BLaER1 (cell line): Measurements from ENCODE around the gene KAT6B.

ENCODE experiments used
- H3K27ac ChIP-seq: shearing (Covaris generic); formaldehyde crosslinking; 2 replicates; pipeline ENCODE4 v1.8.1; 2022
- H3K27me3 ChIP-seq: shearing (Covaris generic); formaldehyde crosslinking; 2 replicates; pipeline ENCODE4 v1.8.1; 2022
- H3K36me3 ChIP-seq: shearing (Covaris generic); formaldehyde crosslinking; 2 replicates; pipeline ENCODE4 v1.8.1; 2022
- H3K4me1 ChIP-seq: shearing (Covaris generic); formaldehyde crosslinking; 2 replicates; pipeline ENCODE4 v1.8.1; 2022
- H3K4me2 ChIP-seq: shearing (Covaris generic); formaldehyde crosslinking; 2 replicates; pipeline ENCODE4 v1.8.1; 2022
- H3K4me3 ChIP-seq: shearing (Covaris generic); formaldehyde crosslinking; 2 replicates; pipeline ENCODE4 v1.8.1; 2022
- H3K9ac ChIP-seq: shearing (Covaris generic); formaldehyde crosslinking; 2 replicates; pipeline ENCODE4 v1.8.1; 2022
- H3K9me3 ChIP-seq: shearing (Covaris generic); formaldehyde crosslinking; 2 replicates; pipeline ENCODE4 v1.8.1; 2022
- H4K20me1 ChIP-seq: shearing (Covaris generic); formaldehyde crosslinking; 2 replicates; pipeline ENCODE4 v1.8.1; 2022
- Cebpa-rat ChIP-seq: shearing (Covaris generic); IDR thresholded peaks from 2 replicates; pipeline ENCODE4 v1.8.1; 2022

Gene KAT6B

GRCh38 chr10:74983383-74983782, 157.0 kb downstream of the KAT6B start:
- Histone ChIP-seq H3K4me1 (peaks cover 11% of the 10 kb centered on the region; the same call in 1 of the 2 replicates), H3K4me3 (no peak overlapping the region), H4K20me1 (no peaks in the 10 kb centered on the region), H3K27ac (no peak overlapping the region), H3K36me3 (peaks cover 72% of the 10 kb centered on the region), H3K9ac (no peak overlapping the region), H3K4me2 (no peak overlapping the region), H3K27me3 (no peaks in the 10 kb centered on the region), H3K9me3 (no peaks in the 10 kb centered on the region)
- no peak for TF ChIP-seq Cebpa-rat

GRCh38 chr10:74987339-74988053, 161.1 kb downstream of the KAT6B start:
- Histone ChIP-seq H3K4me3 (no peak overlapping the region), H3K9me3 (no peaks in the 10 kb centered on the region), H3K36me3 (peaks cover 76% of the 10 kb centered on the region), H3K4me2 (no peak overlapping the region), H4K20me1 (no peaks in the 10 kb centered on the region), H3K27me3 (no peaks in the 10 kb centered on the region), H3K27ac (no peak overlapping the region), H3K9ac (no peak overlapping the region), H3K4me1 (peaks cover 11% of the 10 kb centered on the region; the same call in 1 of the 2 replicates)
- no peak for TF ChIP-seq Cebpa-rat

GRCh38 chr10:74988054-74988775, 161.8 kb downstream of the KAT6B start:
- peaks cover 11% of the 10 kb centered on the region; the same call in 1 of the 2 replicates for H3K4me1 ChIP-seq
- H3K4me2 ChIP-seq = no peak overlapping the region
- no peak overlapping the region for H3K4me3 ChIP-seq
- H3K27me3 ChIP-seq = no peaks in the 10 kb centered on the region
- no peak overlapping the region for H3K27ac ChIP-seq
- H3K9me3 ChIP-seq = no peaks in the 10 kb centered on the region
- no peak overlapping the region for H3K9ac ChIP-seq
- H4K20me1 ChIP-seq = no peaks in the 10 kb centered on the region
- peaks cover 76% of the 10 kb centered on the region for H3K36me3 ChIP-seq
- no peak for TF ChIP-seq Cebpa-rat

- no peak for TF ChIP-seq Cebpa-rat
- H3K27ac ChIP-seq = no peak overlapping the region
- H3K4me1 ChIP-seq = peaks cover 11% of the 10 kb centered on the region; the same call in 1 of the 2 replicates
- no peak overlapping the region for H3K4me3 ChIP-seq
- H3K27me3 ChIP-seq = no peaks in the 10 kb centered on the region
- no peak overlapping the region for H3K4me2 ChIP-seq
- H3K36me3 ChIP-seq = peaks cover 75% of the 10 kb centered on the region
- H4K20me1 ChIP-seq = no peaks in the 10 kb centered on the region
- H3K9me3 ChIP-seq = no peaks in the 10 kb centered on the region
- no peak overlapping the region for H3K9ac ChIP-seq
These were observed 162.6 kb downstream of the KAT6B start for GRCh38 chr10:74988832-74989561.

- Histone ChIP-seq H3K4me3 (no peak overlapping the region), H3K4me1 (peaks cover 11% of the 10 kb centered on the region; the same call in 1 of the 2 replicates), H4K20me1 (no peaks in the 10 kb centered on the region), H3K36me3 (peaks cover 79% of the 10 kb centered on the region), H3K9ac (no peak overlapping the region), H3K27me3 (no peaks in the 10 kb centered on the region), H3K27ac (no peak overlapping the region), H3K4me2 (no peak overlapping the region), H3K9me3 (peaks cover 6% of the 10 kb centered on the region; the same call in 1 of the 2 replicates)
- no peak for TF ChIP-seq Cebpa-rat
These were observed 165.0 kb downstream of the KAT6B start for GRCh38 chr10:74991435-74991834.

GRCh38 chr10:74992068-74992467, 165.7 kb downstream of the KAT6B start:
- TF ChIP-seq Cebpa-rat = no peak
- peaks cover 6% of the 10 kb centered on the region; the same call in 1 of the 2 replicates for H3K9me3 ChIP-seq
- no peak overlapping the region for H3K9ac ChIP-seq
- no peaks in the 10 kb centered on the region for H3K27me3 ChIP-seq
- no peak overlapping the region for H3K4me3 ChIP-seq
- peaks cover 76% of the 10 kb centered on the region for H3K36me3 ChIP-seq
- H4K20me1 ChIP-seq = no peaks in the 10 kb centered on the region
- H3K27ac ChIP-seq = no peak overlapping the region
- no peak overlapping the region for H3K4me2 ChIP-seq
- peaks cover 10% of the 10 kb centered on the region; the same call in 1 of the 2 replicates for H3K4me1 ChIP-seq

GRCh38 chr10:74993649-74994048, 167.2 kb downstream of the KAT6B start:
- Histone ChIP-seq H3K36me3 (peaks cover 81% of the 10 kb centered on the region), H3K4me3 (no peak overlapping the region), H3K27me3 (no peaks in the 10 kb centered on the region), H3K4me2 (no peak overlapping the region), H3K27ac (no peak overlapping the region), H4K20me1 (no peaks in the 10 kb centered on the region), H3K4me1 (no peaks in the 10 kb centered on the region), H3K9me3 (peaks cover 6% of the 10 kb centered on the region; the same call in 1 of the 2 replicates), H3K9ac (no peak overlapping the region)
- no peak for TF ChIP-seq Cebpa-rat

- H3K27ac ChIP-seq = no peak overlapping the region
- H4K20me1 ChIP-seq = no peaks in the 10 kb centered on the region
- H3K4me1 ChIP-seq = no peaks in the 10 kb centered on the region
- H3K9ac ChIP-seq = no peak overlapping the region
- H3K9me3 ChIP-seq = peaks cover 6% of the 10 kb centered on the region; the same call in 1 of the 2 replicates
- H3K4me3 ChIP-seq = no peak overlapping the region
- H3K27me3 ChIP-seq = no peaks in the 10 kb centered on the region
- H3K4me2 ChIP-seq = no peak overlapping the region
- peaks cover 84% of the 10 kb centered on the region for H3K36me3 ChIP-seq
- no peak for TF ChIP-seq Cebpa-rat
These were observed 168.5 kb downstream of the KAT6B start for GRCh38 chr10:74994854-74995253.

- H3K27me3 ChIP-seq = no peaks in the 10 kb centered on the region
- no peak overlapping the region for H3K4me3 ChIP-seq
- peaks cover 82% of the 10 kb centered on the region for H3K36me3 ChIP-seq
- H3K4me2 ChIP-seq = no peak overlapping the region
- no peak overlapping the region for H3K27ac ChIP-seq
- peaks cover 6% of the 10 kb centered on the region; the same call in 1 of the 2 replicates for H3K9me3 ChIP-seq
- H3K9ac ChIP-seq = no peak overlapping the region
- no peak for TF ChIP-seq Cebpa-rat
- H4K20me1 ChIP-seq = no peaks in the 10 kb centered on the region
- peaks cover 5% of the 10 kb centered on the region; the same call in 1 of the 2 replicates for H3K4me1 ChIP-seq
These were observed 169.4 kb downstream of the KAT6B start for GRCh38 chr10:74995806-74996205.
